DMS 273 treated with DMSO at 0.1 percent for 48 hours (cell line): Measurements from ENCODE around the gene GPX3.
A peak's percentile ranks its signal among the peaks of the same experiment; 100 is the strongest.

Source experiments
- DNase-seq: peaks from one replicate; lab custom pipeline; 2025; lab: John Stamatoyannopoulos, UW

GPX3 gene

GRCh38 chr5:151034422-151035379, 14.3 kb downstream of the GPX3 start:
- DNase-seq, result no peak

GRCh38 chr5:151036556-151036955, 16.2 kb downstream of the GPX3 start:
- DNase-seq, result no peak

GRCh38 chr5:151037561-151038411, 17.4 kb downstream of the GPX3 start:
- no peak for DNase-seq

- no peak for DNase-seq
These were observed 18.0 kb downstream of the GPX3 start for GRCh38 chr5:151038412-151038745.

- DNase-seq, result no peak
These were observed 18.4 kb downstream of the GPX3 start for GRCh38 chr5:151038801-151039238.

- no peak for DNase-seq
These were observed 19.3 kb downstream of the GPX3 start for GRCh38 chr5:151039665-151040064.

- no peak for DNase-seq
These were observed 19.9 kb downstream of the GPX3 start for GRCh38 chr5:151040211-151040747.

- no peak for DNase-seq
These were observed 21.3 kb downstream of the GPX3 start for GRCh38 chr5:151041577-151042268.

- DNase-seq, result no peak
These were observed 22.2 kb downstream of the GPX3 start for GRCh38 chr5:151042453-151043093.

- no peak for DNase-seq
These were observed 27.5 kb downstream of the GPX3 start for GRCh38 chr5:151047814-151048425.

- no peak for DNase-seq
These were observed 28.1 kb downstream of the GPX3 start for GRCh38 chr5:151048526-151048925.

- DNase-seq, result peak; percentile 21
These were observed 30.9 kb downstream of the GPX3 start for GRCh38 chr5:151051066-151051930.

- no peak for DNase-seq
These were observed 31.7 kb downstream of the GPX3 start for GRCh38 chr5:151051931-151052608.

GRCh38 chr5:151052836-151053235, 32.4 kb downstream of the GPX3 start:
- DNase-seq, result no peak

GRCh38 chr5:151053796-151054462, 33.5 kb downstream of the GPX3 start:
- DNase-seq, result no peak

- no peak for DNase-seq
These were observed 34.3 kb downstream of the GPX3 start for GRCh38 chr5:151054709-151055108.

GRCh38 chr5:151055336-151055735, 34.9 kb downstream of the GPX3 start:
- no peak for DNase-seq

- DNase-seq, result no peak
These were observed 36.3 kb downstream of the GPX3 start for GRCh38 chr5:151056379-151057325.
